ENCODE data around the gene MAMDC2. TPM values are rescaled to one million over a fixed set of nuclear protein-coding genes. Genes with fewer than 3 reads are reported as not detected.
A peak's percentile ranks its signal among the peaks of the same experiment; 100 is the strongest.

Gene MAMDC2
- total RNA-seq, 1 experiment from 2014 or later = 0.26 TPM

GRCh38 chr9:70107558-70107957 is 63.9 kb downstream of the MAMDC2 start:
- no peak for TF ChIP-seq CTCF (IDR thresholded peaks at IDR 0.05; ENCODE audit: unreplicated experiment)
- no peaks in the 10 kb centered on the region for H3K9me3 Mint-ChIP-seq (ENCODE audit: low read depth, unreplicated experiment)
- no peaks in the 10 kb centered on the region for H3K27me3 Mint-ChIP-seq (ENCODE audit: unreplicated experiment)
- no TSS peak for BruUV-seq (replicated peaks)
- no peak overlapping the region for H3K4me3 Mint-ChIP-seq (ENCODE audit: low read depth, unreplicated experiment)
- intact Hi-C loops (cut with micrococcal nuclease; ENCODE audit: unreplicated experiment) = no loop called here
- no peak for DNase-seq
- H3K36me3 Mint-ChIP-seq (ENCODE audit: insufficient read depth, unreplicated experiment) = no peaks in the 10 kb centered on the region
- CTCF ChIA-PET = no interaction called here
- no peak overlapping the region for H3K27ac Mint-ChIP-seq (ENCODE audit: unreplicated experiment)
- H3K4me1 Mint-ChIP-seq (ENCODE audit: low read depth, unreplicated experiment) = peaks cover 28% of the 10 kb centered on the region

- no TSS peak for BruUV-seq (replicated peaks)
- H3K4me1 Mint-ChIP-seq (ENCODE audit: low read depth, unreplicated experiment) = peaks cover 34% of the 10 kb centered on the region
- intact Hi-C loops (cut with micrococcal nuclease; ENCODE audit: unreplicated experiment) = no loop called here
- H3K4me3 Mint-ChIP-seq (ENCODE audit: low read depth, unreplicated experiment) = no peak overlapping the region
- DNase-seq = no peak
- CTCF ChIA-PET = no interaction called here
- H3K36me3 Mint-ChIP-seq (ENCODE audit: insufficient read depth, unreplicated experiment) = no peaks in the 10 kb centered on the region
- no peak overlapping the region for H3K27ac Mint-ChIP-seq (ENCODE audit: unreplicated experiment)
- no peaks in the 10 kb centered on the region for H3K27me3 Mint-ChIP-seq (ENCODE audit: unreplicated experiment)
- no peaks in the 10 kb centered on the region for H3K9me3 Mint-ChIP-seq (ENCODE audit: low read depth, unreplicated experiment)
- no peak for TF ChIP-seq CTCF (IDR thresholded peaks at IDR 0.05; ENCODE audit: unreplicated experiment)
Measured at GRCh38 chr9:70108181-70108580, 64.5 kb downstream of the MAMDC2 start.

GRCh38 chr9:70110194-70111041 is 66.8 kb downstream of the MAMDC2 start:
- intact Hi-C loops (cut with micrococcal nuclease; ENCODE audit: unreplicated experiment) = loop anchor here (1.0 to 5.0 kb wide), 2 partner anchors 138 to 147 kb away; partner anchors contain the start of gene SMC5
- Mint-ChIP-seq H3K27me3 (ENCODE audit: unreplicated experiment) (no peaks in the 10 kb centered on the region), H3K27ac (ENCODE audit: unreplicated experiment) (peak overlapping the region; percentile 3), H3K9me3 (ENCODE audit: low read depth, unreplicated experiment) (no peaks in the 10 kb centered on the region), H3K4me1 (ENCODE audit: low read depth, unreplicated experiment) (peaks cover 51% of the 10 kb centered on the region), H3K4me3 (ENCODE audit: low read depth, unreplicated experiment) (no peak overlapping the region), H3K36me3 (ENCODE audit: insufficient read depth, unreplicated experiment) (no peaks in the 10 kb centered on the region)
- no peak for DNase-seq
- CTCF ChIA-PET = interaction anchor here (1.4 to 4.4 kb wide), 3 partner anchors 135 to 492 kb away, joined by 3 to 52 read pairs (median 3); no protein-coding TSS in a partner anchor
- no TSS peak for BruUV-seq (replicated peaks)
- TF ChIP-seq CTCF (IDR thresholded peaks at IDR 0.05; ENCODE audit: unreplicated experiment) = no peak

- H3K36me3 Mint-ChIP-seq (ENCODE audit: insufficient read depth, unreplicated experiment) = no peaks in the 10 kb centered on the region
- H3K4me3 Mint-ChIP-seq (ENCODE audit: low read depth, unreplicated experiment) = no peak overlapping the region
- BruUV-seq (replicated peaks) = no TSS peak
- no peaks in the 10 kb centered on the region for H3K9me3 Mint-ChIP-seq (ENCODE audit: low read depth, unreplicated experiment)
- CTCF ChIA-PET = interaction anchor here (0.8 to 4.4 kb wide), 4 partner anchors 129 to 491 kb away, joined by 3 to 52 read pairs (median 4); no protein-coding TSS in a partner anchor
- DNase-seq = peak; percentile 64
- H3K27me3 Mint-ChIP-seq (ENCODE audit: unreplicated experiment) = no peaks in the 10 kb centered on the region
- peak; percentile 46 for TF ChIP-seq CTCF (IDR thresholded peaks at IDR 0.05; ENCODE audit: unreplicated experiment)
- intact Hi-C loops (cut with micrococcal nuclease; ENCODE audit: unreplicated experiment) = loop anchor here (1.0 to 5.0 kb wide), 2 partner anchors 139 to 146 kb away; partner anchors contain the start of gene SMC5
- H3K4me1 Mint-ChIP-seq (ENCODE audit: low read depth, unreplicated experiment) = peaks cover 51% of the 10 kb centered on the region
- H3K27ac Mint-ChIP-seq (ENCODE audit: unreplicated experiment) = peak overlapping the region; percentile 24
Measured at GRCh38 chr9:70111042-70111602, 67.5 kb downstream of the MAMDC2 start.

Data from Calu3 (cell line).